Suprapubic skin (tissue), 4 donors: ENCODE measurements around the gene DCLRE1B.

Experiments used
- CTCF ChIP-seq, 2 donors: fragments of 200-600 bp in 1 of 2; fragments of 450-650 bp in 1 of 2; sonication (generic) in 1 of 2; IDR thresholded peaks; one replicate each; pipeline ENCODE4 v1.5.1; 2016 to 2019; ENCODE audit warnings: antibody characterized with exemption in 2 of 2, mild to moderate bottlenecking in 1 of 2, moderate library complexity in 1 of 2
- EP300 ChIP-seq: sonication (generic); formaldehyde crosslinking; IDR thresholded peaks from one replicate; pipeline ENCODE4 v1.6.1; 2017; ENCODE audit warnings: antibody characterized with exemption
- POLR2AphosphoS5 ChIP-seq, 3 donors: sonication (generic); formaldehyde crosslinking; IDR thresholded peaks; one replicate each; pipeline ENCODE4 v1.6.1; 2017; ENCODE audit warnings: antibody characterized with exemption in 3 of 3

DNA sequence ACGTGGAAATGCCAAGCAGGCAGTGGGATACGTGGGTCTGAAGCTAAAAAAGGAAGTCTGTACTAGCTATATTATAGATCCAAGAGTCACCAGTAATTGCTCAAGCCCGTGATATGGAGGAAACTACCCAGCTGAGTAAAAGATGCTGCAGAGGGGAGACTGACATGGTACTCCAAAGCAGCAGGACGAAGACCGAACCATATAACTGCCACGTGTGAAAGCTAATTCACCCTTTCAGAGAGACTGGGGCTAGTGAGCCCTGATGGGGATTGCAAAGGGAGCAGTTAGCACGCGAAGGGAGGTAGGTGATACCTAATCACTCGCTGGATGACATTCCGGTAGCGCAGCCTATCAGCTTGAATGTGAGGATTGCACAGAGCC is 843 bp upstream of the DCLRE1B start:
- TF ChIP-seq CTCF (IDR thresholded peaks at IDR 0.05) (no peak), POLR2AphosphoS5 (IDR thresholded peaks at IDR 0.05) (no peak), EP300 (no peak)
